ENCODE data around the gene ZFYVE28.

GRCh38 chr4:2338754-2339457 is 79.5 kb downstream of the ZFYVE28 start:
- TF ChIP-seq POLR2AphosphoS5 (IDR thresholded peaks at IDR 0.05; ENCODE audit: low read depth, low read length) (no peak), REST (IDR thresholded peaks at IDR 0.05; ENCODE audit: insufficient read depth in 1 of 2, low read depth in 2 of 2, low read length in 2 of 2) (no peak), TAF1 (IDR thresholded peaks at IDR 0.05; ENCODE audit: borderline replicate concordance, insufficient read depth, low read length) (no peak), SIN3A (IDR thresholded peaks at IDR 0.05; ENCODE audit: borderline replicate concordance, insufficient read depth, low read length) (no peak)
